Endothelial cell (in vitro differentiated cells): ENCODE measurements around the gene SLC29A3. TPM values are rescaled to one million over a fixed set of nuclear protein-coding genes. Genes with fewer than 3 reads are reported as not detected.

Experiments
- DNase-seq: peaks from one replicate; pipeline ENCODE4 v3.0.0; 2021; ENCODE audit warnings: low spot score
- H3K27ac Mint-ChIP-seq: one replicate; pipeline ENCODE4 v1.8.0; 2021; ENCODE audit warnings: mixed read lengths, inconsistent platforms; ENCODE audit not compliant: unreplicated experiment
- H3K27me3 Mint-ChIP-seq: one replicate; pipeline ENCODE4 v1.8.0; 2021; ENCODE audit warnings: mild to moderate bottlenecking, moderate library complexity, mixed read lengths, inconsistent platforms; ENCODE audit not compliant: unreplicated experiment
- H3K36me3 Mint-ChIP-seq: one replicate; pipeline ENCODE4 v1.8.0; 2021; ENCODE audit warnings: mild to moderate bottlenecking, low read depth, mixed read lengths, inconsistent platforms; ENCODE audit not compliant: unreplicated experiment
- H3K4me1 Mint-ChIP-seq: one replicate; pipeline ENCODE4 v1.8.0; 2021; ENCODE audit warnings: mild to moderate bottlenecking, mixed read lengths, inconsistent platforms; ENCODE audit not compliant: unreplicated experiment
- H3K4me3 Mint-ChIP-seq: one replicate; pipeline ENCODE4 v1.8.0; 2021; ENCODE audit warnings: mild to moderate bottlenecking, mixed read lengths, inconsistent platforms; ENCODE audit not compliant: unreplicated experiment
- H3K9me3 Mint-ChIP-seq: one replicate; pipeline ENCODE4 v1.8.0; 2021; ENCODE audit warnings: mixed read lengths, inconsistent platforms; ENCODE audit not compliant: unreplicated experiment
- CTCF ChIP-seq: fragments of 200-600 bp; sonication (generic); IDR thresholded peaks from one replicate; pipeline ENCODE4 v1.5.0; 2021; ENCODE audit warnings: antibody characterized with exemption; ENCODE audit not compliant: unreplicated experiment
- total RNA-seq: library from RNA; stranded (reverse); fragmentation: NEBNext Ultra II Directional; extraction: Animal tissue kit (Norgen Biotek cat#: 25700); gene quantifications from one replicate; pipeline ENCODE4 v1.2.1, GENCODE V29; 2021; ENCODE audit not compliant: unreplicated experiment

Gene SLC29A3
- total RNA-seq, 1 donor from 2014 or later: 11.7 TPM

- TF ChIP-seq CTCF: peak; percentile 67
- Mint-ChIP-seq H3K36me3 (no peaks in the 10 kb centered on the region), H3K9me3 (no peaks in the 10 kb centered on the region), H3K4me3 (no peak overlapping the region), H3K27ac (no peak overlapping the region), H3K4me1 (peaks cover 17% of the 10 kb centered on the region), H3K27me3 (peaks cover 14% of the 10 kb centered on the region)
- peak; percentile 46 for DNase-seq
These were observed 4.9 kb upstream of the SLC29A3 start for GRCh38 chr10:71314028-71314693.

- Mint-ChIP-seq H3K27me3 (peaks cover 11% of the 10 kb centered on the region), H3K36me3 (no peaks in the 10 kb centered on the region), H3K27ac (no peak overlapping the region), H3K9me3 (no peaks in the 10 kb centered on the region), H3K4me1 (peaks cover 17% of the 10 kb centered on the region), H3K4me3 (no peak overlapping the region)
- no peak for TF ChIP-seq CTCF
- DNase-seq: no peak
These were observed 4.3 kb upstream of the SLC29A3 start for GRCh38 chr10:71314694-71315225.

- Mint-ChIP-seq H3K27me3 (peaks cover 8% of the 10 kb centered on the region), H3K9me3 (no peaks in the 10 kb centered on the region), H3K4me1 (peaks cover 17% of the 10 kb centered on the region), H3K4me3 (no peak overlapping the region), H3K27ac (no peak overlapping the region), H3K36me3 (no peaks in the 10 kb centered on the region)
- DNase-seq: no peak
- no peak for TF ChIP-seq CTCF
These were observed 2.8 kb upstream of the SLC29A3 start for GRCh38 chr10:71316056-71316785.

- Mint-ChIP-seq H3K4me1 (peaks cover 17% of the 10 kb centered on the region), H3K36me3 (no peaks in the 10 kb centered on the region), H3K27me3 (peaks cover 8% of the 10 kb centered on the region), H3K27ac (no peak overlapping the region), H3K4me3 (no peak overlapping the region), H3K9me3 (no peaks in the 10 kb centered on the region)
- TF ChIP-seq CTCF: no peak
- no peak for DNase-seq
These were observed 2.3 kb upstream of the SLC29A3 start for GRCh38 chr10:71316786-71317160.

GRCh38 chr10:71317739-71318138, 1.3 kb upstream of the SLC29A3 start:
- Mint-ChIP-seq H3K4me3 (no peak overlapping the region), H3K27me3 (peaks cover 8% of the 10 kb centered on the region), H3K9me3 (no peaks in the 10 kb centered on the region), H3K36me3 (no peaks in the 10 kb centered on the region), H3K4me1 (peaks cover 17% of the 10 kb centered on the region), H3K27ac (no peak overlapping the region)
- DNase-seq: no peak
- no peak for TF ChIP-seq CTCF
